ENCODE results near the gene FLT3LG.

DNA sequence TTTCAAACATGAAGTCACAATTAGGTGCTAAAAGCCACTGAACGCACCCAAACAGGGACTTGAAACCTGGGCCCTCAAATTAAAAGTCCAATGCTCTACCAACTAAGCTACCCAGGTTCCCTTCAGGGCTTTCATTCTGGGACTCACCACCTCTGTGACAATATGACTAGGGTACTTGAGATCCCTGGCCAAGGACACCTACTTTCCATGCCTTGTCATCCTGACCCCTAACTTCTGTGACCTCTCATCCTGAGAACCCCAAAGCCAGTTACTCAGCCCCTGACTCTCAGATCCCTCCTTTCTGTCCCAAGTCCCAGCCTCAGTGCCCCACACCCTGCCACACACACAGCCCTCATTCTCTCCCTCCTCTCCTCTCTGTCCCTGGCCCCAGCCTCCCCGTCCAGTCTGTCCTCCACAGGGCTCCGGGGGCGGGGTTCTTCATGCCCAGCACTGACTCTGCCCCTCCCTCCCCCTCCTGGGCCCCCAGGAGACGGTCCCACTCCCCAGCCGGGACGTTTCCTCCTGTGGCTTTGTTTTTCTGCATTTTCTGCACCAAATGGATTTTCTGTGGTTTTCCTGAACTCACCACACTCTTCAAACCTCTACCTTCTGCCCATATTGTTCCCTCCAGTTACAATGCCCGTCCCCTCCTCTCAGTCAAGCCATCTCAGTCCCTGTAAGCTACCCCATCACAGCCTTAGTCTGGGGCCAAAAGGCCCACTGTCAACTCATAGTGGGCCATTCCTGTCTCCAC, 60.8 kb downstream of the FLT3LG start:
- TF ChIP-seq, protein P1, sequence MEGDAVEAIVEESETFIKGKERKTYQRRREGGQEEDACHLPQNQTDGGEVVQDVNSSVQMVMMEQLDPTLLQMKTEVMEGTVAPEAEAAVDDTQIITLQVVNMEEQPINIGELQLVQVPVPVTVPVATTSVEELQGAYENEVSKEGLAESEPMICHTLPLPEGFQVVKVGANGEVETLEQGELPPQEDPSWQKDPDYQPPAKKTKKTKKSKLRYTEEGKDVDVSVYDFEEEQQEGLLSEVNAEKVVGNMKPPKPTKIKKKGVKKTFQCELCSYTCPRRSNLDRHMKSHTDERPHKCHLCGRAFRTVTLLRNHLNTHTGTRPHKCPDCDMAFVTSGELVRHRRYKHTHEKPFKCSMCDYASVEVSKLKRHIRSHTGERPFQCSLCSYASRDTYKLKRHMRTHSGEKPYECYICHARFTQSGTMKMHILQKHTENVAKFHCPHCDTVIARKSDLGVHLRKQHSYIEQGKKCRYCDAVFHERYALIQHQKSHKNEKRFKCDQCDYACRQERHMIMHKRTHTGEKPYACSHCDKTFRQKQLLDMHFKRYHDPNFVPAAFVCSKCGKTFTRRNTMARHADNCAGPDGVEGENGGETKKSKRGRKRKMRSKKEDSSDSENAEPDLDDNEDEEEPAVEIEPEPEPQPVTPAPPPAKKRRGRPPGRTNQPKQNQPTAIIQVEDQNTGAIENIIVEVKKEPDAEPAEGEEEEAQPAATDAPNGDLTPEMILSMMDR (IDR thresholded peaks at IDR 0.05): no peak
- TF ChIP-seq POLR2AphosphoS5 (IDR thresholded peaks at IDR 0.05; ENCODE audit: low read depth, low read length) (no peak), TCF7L2 (IDR thresholded peaks at IDR 0.05; ENCODE audit: low read depth, low read length) (no peak)
